Neural cell (in vitro differentiated cells): ENCODE data around the gene FOXK1. TPM values are rescaled to one million over a fixed set of nuclear protein-coding genes. Genes with fewer than 3 reads are reported as not detected.

Experiments used
- H2AFZ ChIP-seq: fragments of 200-600, 300-800 bp; sonication (generic), shearing (Covaris generic); 2 replicates; pipeline ENCODE4 v1.6.0; 2014; ENCODE audit warnings: low read depth, mild to moderate bottlenecking, antibody characterized with exemption, low read length, moderate library complexity
- H3F3A ChIP-seq: fragments of 200-600 bp; shearing (Covaris generic); 2 replicates; pipeline ENCODE4 v1.6.1; 2016; ENCODE audit warnings: mild to moderate bottlenecking, moderate library complexity, mixed read lengths, antibody characterized with exemption, low read length; ENCODE audit not compliant: insufficient read depth, poor library complexity, severe bottlenecking
- H3K27ac ChIP-seq: fragments of 200-600, 300-800 bp; sonication (generic), shearing (Covaris generic); 2 replicates; pipeline ENCODE4 v1.5.1; 2014; ENCODE audit warnings: mild to moderate bottlenecking, low read length, moderate library complexity
- H3K27me3 ChIP-seq: fragments of 300-800, 200-600 bp; sonication (generic), shearing (Covaris generic); 2 replicates; pipeline ENCODE4 v1.6.0; 2014; ENCODE audit warnings: mild to moderate bottlenecking, low read depth, low read length, moderate library complexity; ENCODE audit not compliant: insufficient read depth
- H3K36me3 ChIP-seq: fragments of 300-800, 200-600 bp; sonication (generic), shearing (Covaris generic); 2 replicates; pipeline ENCODE4 v1.5.1; 2014; ENCODE audit warnings: mild to moderate bottlenecking, antibody characterized with exemption, low read length, moderate library complexity; ENCODE audit not compliant: insufficient read depth
- H3K4me2 ChIP-seq: fragments of 300-800, 200-600 bp; sonication (generic), shearing (Covaris generic); 2 replicates; pipeline ENCODE4 v1.6.0; 2014; ENCODE audit warnings: mild to moderate bottlenecking, low read length
- H3K4me3 ChIP-seq: fragments of 300-800, 200-600 bp; sonication (generic), shearing (Covaris generic); 2 replicates; pipeline ENCODE4 v1.5.1; 2014; ENCODE audit warnings: mild to moderate bottlenecking, low read length, moderate library complexity
- H3K79me2 ChIP-seq: fragments of 200-600 bp; shearing (Covaris generic); replicated peaks from 2 replicates; pipeline ENCODE4 v1.6.0; 2014; ENCODE audit warnings: mild to moderate bottlenecking, low read length, moderate library complexity; ENCODE audit not compliant: insufficient read depth
- H3K9ac ChIP-seq: fragments of 300-800, 200-600 bp; sonication (generic), shearing (Covaris generic); 2 replicates; pipeline ENCODE4 v1.6.1; 2016; ENCODE audit warnings: mild to moderate bottlenecking, low read length, mixed read lengths
- H3K9me2 ChIP-seq: fragments of 200-600 bp; shearing (Covaris generic); 2 replicates; pipeline ENCODE4 v1.6.1; 2016; ENCODE audit warnings: mild to moderate bottlenecking, low read length, mixed read lengths; ENCODE audit not compliant: insufficient read depth
- H3K9me3 ChIP-seq: fragments of 200-600, 300-800 bp; sonication (generic), shearing (Covaris generic); 2 replicates; pipeline ENCODE4 v1.6.1; 2016; ENCODE audit warnings: mild to moderate bottlenecking, mixed run types, low read length, moderate library complexity, mixed read lengths
- H4K20me1 ChIP-seq: fragments of 200-600 bp; shearing (Covaris generic); 2 replicates; pipeline ENCODE4 v1.6.1; 2016; ENCODE audit warnings: mild to moderate bottlenecking, mixed run types; ENCODE audit not compliant: insufficient read depth
- EP300 ChIP-seq: fragments of 450-650 bp; conservative IDR thresholded peaks from 2 replicates; pipeline ENCODE4 v1.6.1; 2014; ENCODE audit warnings: antibody characterized with exemption, mild to moderate bottlenecking, moderate library complexity; ENCODE audit not compliant: poor library complexity, severe bottlenecking
- EZH2 ChIP-seq: fragments of 200-600, 300-800 bp; shearing (Covaris generic), sonication (generic); IDR thresholded peaks from 2 replicates; pipeline ENCODE4 v1.6.1; 2014; ENCODE audit warnings: antibody characterized with exemption, low read length, borderline replicate concordance, mild to moderate bottlenecking; ENCODE audit not compliant: insufficient read depth, poor library complexity, severe bottlenecking
- MXI1 ChIP-seq: fragments of 450-650 bp; conservative IDR thresholded peaks from 2 replicates; pipeline ENCODE4 v1.6.1; 2014; ENCODE audit warnings: antibody characterized with exemption, mild to moderate bottlenecking; ENCODE audit not compliant: poor library complexity, severe bottlenecking
- POLR2AphosphoS5 ChIP-seq: IDR thresholded peaks from 2 replicates; pipeline ENCODE4 v1.6.1; 2012
- RAD21 ChIP-seq: fragments of 450-650 bp; conservative IDR thresholded peaks from 2 replicates; pipeline ENCODE4 v1.6.1; 2014; ENCODE audit warnings: antibody characterized with exemption, mild to moderate bottlenecking, moderate library complexity
- SMC3 ChIP-seq: fragments of 450-650 bp; conservative IDR thresholded peaks from 2 replicates; pipeline ENCODE4 v1.6.1; 2014; ENCODE audit warnings: antibody characterized with exemption, mild to moderate bottlenecking, moderate library complexity; ENCODE audit not compliant: poor library complexity
- TAF1 ChIP-seq: IDR thresholded peaks from 2 replicates; pipeline ENCODE4 v1.6.1; 2012; ENCODE audit warnings: low read depth
- polyA plus RNA-seq: library from polyadenylated mRNA; depleted of rRNA; stranded (reverse); fragments of >200 nt; gene quantifications from 2 replicates; pipeline ENCODE4 v1.2.3, GENCODE V29; 2014
- TF ChIP-seq, protein P1 (sequence below): IDR thresholded peaks from 2 replicates; pipeline ENCODE4 v1.6.1; 2012; ENCODE audit warnings: borderline replicate concordance
- TF ChIP-seq, protein P2 (sequence below): fragments of 450-650 bp; IDR thresholded peaks from 2 replicates; pipeline ENCODE4 v1.5.1; 2014; ENCODE audit warnings: antibody characterized with exemption, mild to moderate bottlenecking, moderate library complexity; ENCODE audit not compliant: poor library complexity, severe bottlenecking

FOXK1 gene
- polyA plus RNA-seq, 1 donor from 2014 or later: 7.4 TPM

DNA sequence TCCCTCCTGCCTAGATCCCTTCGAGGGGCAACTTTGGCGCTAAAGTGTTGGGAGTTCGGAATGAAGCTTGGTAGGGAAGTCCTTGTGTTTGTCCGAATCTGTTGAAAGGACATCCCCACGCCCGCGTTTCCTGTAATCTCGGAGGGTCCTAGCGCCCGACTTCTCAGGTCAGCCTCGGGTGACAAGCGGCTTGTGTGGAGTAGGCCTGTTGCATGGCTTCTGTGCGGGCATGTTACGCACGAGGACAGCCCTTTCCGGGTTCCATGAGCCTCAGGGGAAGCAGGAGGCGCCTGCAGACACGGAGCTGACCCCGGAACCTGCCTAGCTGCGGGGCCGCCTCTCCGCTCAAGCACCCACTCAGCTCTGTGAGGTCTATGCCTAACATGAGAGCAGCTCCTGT, 64.9 kb downstream of the FOXK1 start:
- Histone ChIP-seq H3K79me2 (no peaks in the 10 kb centered on the region), H4K20me1 (no peaks in the 10 kb centered on the region), H3F3A (no peaks in the 10 kb centered on the region), H3K27ac (no peak overlapping the region), H3K27me3 (no peaks in the 10 kb centered on the region), H3K9ac (no peak overlapping the region), H2AFZ (no peak overlapping the region), H3K9me3 (no peaks in the 10 kb centered on the region), H3K36me3 (no peaks in the 10 kb centered on the region), H3K4me3 (no peak overlapping the region), H3K4me2 (no peak overlapping the region), H3K9me2 (no peaks in the 10 kb centered on the region)
- TF ChIP-seq MXI1: no peak
- no peak for TF ChIP-seq TAF1
- TF ChIP-seq POLR2AphosphoS5: no peak
- TF ChIP-seq, protein P1, sequence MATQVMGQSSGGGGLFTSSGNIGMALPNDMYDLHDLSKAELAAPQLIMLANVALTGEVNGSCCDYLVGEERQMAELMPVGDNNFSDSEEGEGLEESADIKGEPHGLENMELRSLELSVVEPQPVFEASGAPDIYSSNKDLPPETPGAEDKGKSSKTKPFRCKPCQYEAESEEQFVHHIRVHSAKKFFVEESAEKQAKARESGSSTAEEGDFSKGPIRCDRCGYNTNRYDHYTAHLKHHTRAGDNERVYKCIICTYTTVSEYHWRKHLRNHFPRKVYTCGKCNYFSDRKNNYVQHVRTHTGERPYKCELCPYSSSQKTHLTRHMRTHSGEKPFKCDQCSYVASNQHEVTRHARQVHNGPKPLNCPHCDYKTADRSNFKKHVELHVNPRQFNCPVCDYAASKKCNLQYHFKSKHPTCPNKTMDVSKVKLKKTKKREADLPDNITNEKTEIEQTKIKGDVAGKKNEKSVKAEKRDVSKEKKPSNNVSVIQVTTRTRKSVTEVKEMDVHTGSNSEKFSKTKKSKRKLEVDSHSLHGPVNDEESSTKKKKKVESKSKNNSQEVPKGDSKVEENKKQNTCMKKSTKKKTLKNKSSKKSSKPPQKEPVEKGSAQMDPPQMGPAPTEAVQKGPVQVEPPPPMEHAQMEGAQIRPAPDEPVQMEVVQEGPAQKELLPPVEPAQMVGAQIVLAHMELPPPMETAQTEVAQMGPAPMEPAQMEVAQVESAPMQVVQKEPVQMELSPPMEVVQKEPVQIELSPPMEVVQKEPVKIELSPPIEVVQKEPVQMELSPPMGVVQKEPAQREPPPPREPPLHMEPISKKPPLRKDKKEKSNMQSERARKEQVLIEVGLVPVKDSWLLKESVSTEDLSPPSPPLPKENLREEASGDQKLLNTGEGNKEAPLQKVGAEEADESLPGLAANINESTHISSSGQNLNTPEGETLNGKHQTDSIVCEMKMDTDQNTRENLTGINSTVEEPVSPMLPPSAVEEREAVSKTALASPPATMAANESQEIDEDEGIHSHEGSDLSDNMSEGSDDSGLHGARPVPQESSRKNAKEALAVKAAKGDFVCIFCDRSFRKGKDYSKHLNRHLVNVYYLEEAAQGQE: no peak
- TF ChIP-seq, protein P2, sequence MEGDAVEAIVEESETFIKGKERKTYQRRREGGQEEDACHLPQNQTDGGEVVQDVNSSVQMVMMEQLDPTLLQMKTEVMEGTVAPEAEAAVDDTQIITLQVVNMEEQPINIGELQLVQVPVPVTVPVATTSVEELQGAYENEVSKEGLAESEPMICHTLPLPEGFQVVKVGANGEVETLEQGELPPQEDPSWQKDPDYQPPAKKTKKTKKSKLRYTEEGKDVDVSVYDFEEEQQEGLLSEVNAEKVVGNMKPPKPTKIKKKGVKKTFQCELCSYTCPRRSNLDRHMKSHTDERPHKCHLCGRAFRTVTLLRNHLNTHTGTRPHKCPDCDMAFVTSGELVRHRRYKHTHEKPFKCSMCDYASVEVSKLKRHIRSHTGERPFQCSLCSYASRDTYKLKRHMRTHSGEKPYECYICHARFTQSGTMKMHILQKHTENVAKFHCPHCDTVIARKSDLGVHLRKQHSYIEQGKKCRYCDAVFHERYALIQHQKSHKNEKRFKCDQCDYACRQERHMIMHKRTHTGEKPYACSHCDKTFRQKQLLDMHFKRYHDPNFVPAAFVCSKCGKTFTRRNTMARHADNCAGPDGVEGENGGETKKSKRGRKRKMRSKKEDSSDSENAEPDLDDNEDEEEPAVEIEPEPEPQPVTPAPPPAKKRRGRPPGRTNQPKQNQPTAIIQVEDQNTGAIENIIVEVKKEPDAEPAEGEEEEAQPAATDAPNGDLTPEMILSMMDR: no peak
- TF ChIP-seq RAD21: no peak
- no peak for TF ChIP-seq EP300
- TF ChIP-seq EZH2: no peak
- no peak for TF ChIP-seq SMC3

DNA sequence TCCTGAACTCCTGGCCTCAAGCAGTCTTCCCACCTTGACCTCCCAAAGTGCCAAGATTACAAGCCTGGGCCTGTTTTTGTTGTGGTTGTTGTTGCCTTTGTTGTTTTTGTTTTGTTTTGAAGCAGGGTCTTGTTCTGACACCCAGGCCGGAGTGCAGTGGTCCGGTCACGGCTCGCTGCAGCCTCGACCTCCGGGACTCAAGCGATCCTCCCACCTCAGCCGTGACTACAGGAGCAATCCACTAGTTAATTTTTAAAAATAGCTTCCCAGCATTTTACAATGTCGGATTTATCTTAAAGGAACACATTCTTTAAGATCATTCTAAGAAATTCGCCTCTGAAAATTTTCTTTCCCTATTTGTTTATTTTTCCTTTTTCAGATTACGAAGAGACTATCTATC, 65.7 kb downstream of the FOXK1 start:
- H3K4me3 ChIP-seq: no peak overlapping the region
- H2AFZ ChIP-seq: no peak overlapping the region
- no peaks in the 10 kb centered on the region for H3K27me3 ChIP-seq
- no peaks in the 10 kb centered on the region for H3K79me2 ChIP-seq
- TF ChIP-seq RAD21: no peak
- no peak for TF ChIP-seq MXI1
- TF ChIP-seq, protein P2: no peak
- no peak for TF ChIP-seq EP300
- no peak for TF ChIP-seq EZH2
- TF ChIP-seq, protein P1: no peak
- no peak for TF ChIP-seq SMC3
- TF ChIP-seq TAF1: no peak
- no peak for TF ChIP-seq POLR2AphosphoS5
- no peak overlapping the region for H3K4me2 ChIP-seq
- H3K9me3 ChIP-seq: no peaks in the 10 kb centered on the region
- H3K36me3 ChIP-seq: no peaks in the 10 kb centered on the region
- H3K9ac ChIP-seq: no peak overlapping the region
- H4K20me1 ChIP-seq: no peaks in the 10 kb centered on the region
- H3K9me2 ChIP-seq: no peaks in the 10 kb centered on the region
- H3K27ac ChIP-seq: no peak overlapping the region
- H3F3A ChIP-seq: no peaks in the 10 kb centered on the region
